ENCODE data around the gene TEX101.

GRCh38 chr19:43438291-43439031 lies 23.8 kb downstream of the TEX101 start:
- TF ChIP-seq POLR2A (IDR thresholded peaks at IDR 0.05) (no peak), CTCF (IDR thresholded peaks at IDR 0.05 in 4 of 5, conservative IDR thresholded peaks at IDR 0.05 in 1 of 5) (no peak)

Measured in gastrocnemius medialis (tissue), 4 donors.